A673 (cell line): ENCODE data around the gene PSMG3. TPM values are rescaled to one million over a fixed set of nuclear protein-coding genes. Genes with fewer than 3 reads are reported as not detected.

Source experiments
- BruUV-seq: library from RNA; stranded (reverse); fragments of 400-500 nt; replicated peaks from 2 replicates; lab custom pipeline; 2021; lab: Mats Ljungman, UMichigan
- CTCF ChIA-PET: fragments of 300-600 bp; sonication (Branson Sonifier 250); formaldehyde crosslinking; loops from one replicate; lab custom pipeline; 2022; ENCODE audit warnings: antibody characterized with exemption; lab: Charles Lee
- POLR2A ChIA-PET: fragments of 300-600 bp; sonication (Branson Sonifier 250); formaldehyde crosslinking; loops from one replicate; lab custom pipeline; 2022; ENCODE audit warnings: antibody characterized with exemption; ENCODE audit not compliant: low non-redundant PET; lab: Charles Lee
- DNase-seq: peaks from one replicate; pipeline ENCODE4 v3.0.0-alpha.2; 2015; ENCODE audit warnings: low spot score
- H3K27ac ChIP-seq: fragments of 200-600 bp; sonication (generic); 2 replicates; pipeline ENCODE4 v1.5.1; 2016; ENCODE audit warnings: mixed run types, low read depth, mild to moderate bottlenecking, mixed read lengths, antibody characterized with exemption, low read length; ENCODE audit not compliant: poor library complexity, severe bottlenecking
- H3K27me3 ChIP-seq: fragments of 200-600 bp; sonication (generic); replicated peaks from 2 replicates; pipeline ENCODE4 v1.6.1; 2017; ENCODE audit warnings: mixed run types, low read depth, mild to moderate bottlenecking, mixed read lengths, antibody characterized with exemption, low read length; ENCODE audit not compliant: insufficient read depth, poor library complexity
- H3K36me3 ChIP-seq: fragments of 200-600 bp; sonication (generic); 2 replicates; pipeline ENCODE4 v1.6.1; 2016; ENCODE audit warnings: mixed run types, mild to moderate bottlenecking, mixed read lengths, antibody characterized with exemption, low read length; ENCODE audit not compliant: insufficient read depth, poor library complexity, severe bottlenecking
- H3K4me1 ChIP-seq: fragments of 200-600 bp; sonication (generic); 2 replicates; pipeline ENCODE4 v1.6.1; 2017; ENCODE audit warnings: mixed run types, mild to moderate bottlenecking, mixed read lengths, antibody characterized with exemption, low read length; ENCODE audit not compliant: insufficient read depth, poor library complexity, severe bottlenecking
- H3K4me3 ChIP-seq: fragments of 200-600 bp; sonication (generic); 2 replicates; pipeline ENCODE4 v1.5.1; 2016; ENCODE audit warnings: low read depth, mixed run types, mild to moderate bottlenecking, mixed read lengths, low read length; ENCODE audit not compliant: poor library complexity, severe bottlenecking
- H3K9me3 ChIP-seq: fragments of 200-600 bp; sonication (generic); 2 replicates; pipeline ENCODE4 v1.6.1; 2016; ENCODE audit warnings: mixed run types, low read depth, mild to moderate bottlenecking, mixed read lengths, antibody characterized with exemption, low read length; ENCODE audit not compliant: poor library complexity, severe bottlenecking
- EZH2 ChIP-seq: fragments of 200-600 bp; sonication (generic); IDR thresholded peaks from 2 replicates; pipeline ENCODE4 v1.6.1; 2017; ENCODE audit warnings: borderline replicate concordance, low read depth, mild to moderate bottlenecking, mixed read lengths, antibody characterized with exemption, low read length; ENCODE audit not compliant: poor library complexity, severe bottlenecking
- intact Hi-C: fragments of 100-400 bp; cut with micrococcal nuclease; formaldehyde crosslinking; loops from one replicate; pipeline ENCODE4 v1.10.0; 2022; ENCODE audit not compliant: unreplicated experiment
- total RNA-seq: library from RNA; stranded (reverse); gene quantifications from 2 replicates; pipeline ENCODE4 v1.2.3, GENCODE V29; 2021
- TF ChIP-seq, protein P1 (sequence below): fragments of 300-800, 200-600 bp; sonication (generic); conservative IDR thresholded peaks from 2 replicates; pipeline ENCODE4 v1.5.1; 2017; ENCODE audit warnings: low read depth, mild to moderate bottlenecking, antibody characterized with exemption, low read length, moderate library complexity, mixed read lengths

Gene PSMG3
- total RNA-seq, 1 experiment from 2014 or later: 54.9 TPM

- Histone ChIP-seq H3K9me3 (no peaks in the 10 kb centered on the region), H3K36me3 (peaks cover 4% of the 10 kb centered on the region), H3K4me1 (peaks cover 16% of the 10 kb centered on the region), H3K4me3 (no peak overlapping the region), H3K27ac (no peak overlapping the region), H3K27me3 (no peaks in the 10 kb centered on the region)
- BruUV-seq: no TSS peak
- ChIA-PET CTCF (no interaction called here), POLR2A (no interaction called here)
- DNase-seq: no peak
- no peak for TF ChIP-seq EZH2
- TF ChIP-seq, protein P1, sequence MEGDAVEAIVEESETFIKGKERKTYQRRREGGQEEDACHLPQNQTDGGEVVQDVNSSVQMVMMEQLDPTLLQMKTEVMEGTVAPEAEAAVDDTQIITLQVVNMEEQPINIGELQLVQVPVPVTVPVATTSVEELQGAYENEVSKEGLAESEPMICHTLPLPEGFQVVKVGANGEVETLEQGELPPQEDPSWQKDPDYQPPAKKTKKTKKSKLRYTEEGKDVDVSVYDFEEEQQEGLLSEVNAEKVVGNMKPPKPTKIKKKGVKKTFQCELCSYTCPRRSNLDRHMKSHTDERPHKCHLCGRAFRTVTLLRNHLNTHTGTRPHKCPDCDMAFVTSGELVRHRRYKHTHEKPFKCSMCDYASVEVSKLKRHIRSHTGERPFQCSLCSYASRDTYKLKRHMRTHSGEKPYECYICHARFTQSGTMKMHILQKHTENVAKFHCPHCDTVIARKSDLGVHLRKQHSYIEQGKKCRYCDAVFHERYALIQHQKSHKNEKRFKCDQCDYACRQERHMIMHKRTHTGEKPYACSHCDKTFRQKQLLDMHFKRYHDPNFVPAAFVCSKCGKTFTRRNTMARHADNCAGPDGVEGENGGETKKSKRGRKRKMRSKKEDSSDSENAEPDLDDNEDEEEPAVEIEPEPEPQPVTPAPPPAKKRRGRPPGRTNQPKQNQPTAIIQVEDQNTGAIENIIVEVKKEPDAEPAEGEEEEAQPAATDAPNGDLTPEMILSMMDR: no peak
- intact Hi-C loops: no loop called here
Measured at GRCh38 chr7:1541431-1542162, 28.2 kb downstream of the PSMG3 start.

DNA sequence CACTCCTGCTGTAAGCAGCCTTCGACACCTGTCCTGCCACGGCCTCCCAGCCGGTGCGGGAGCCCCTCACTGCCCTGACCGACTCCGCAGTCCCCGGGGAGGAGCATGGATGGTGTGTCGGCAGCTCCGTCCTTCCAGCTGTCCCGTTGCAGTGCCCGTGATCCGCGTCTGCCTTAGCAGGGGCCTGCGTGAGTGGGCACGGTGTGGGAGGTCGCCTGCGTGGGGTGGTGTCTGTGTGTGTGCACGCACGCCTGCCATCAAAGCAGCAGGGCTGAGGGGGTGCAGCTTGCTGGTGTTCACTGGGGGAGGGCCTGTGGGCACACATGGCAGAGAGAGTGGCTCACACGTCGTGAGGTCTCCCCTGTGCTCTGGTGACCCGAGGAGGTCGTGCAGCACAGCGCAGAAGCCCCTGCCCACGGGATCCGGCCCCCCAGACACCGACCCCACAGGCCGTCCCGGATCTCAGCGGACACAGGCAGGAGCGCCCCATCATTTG is 29.0 kb downstream of the PSMG3 start:
- Histone ChIP-seq H3K4me1 (peaks cover 21% of the 10 kb centered on the region), H3K9me3 (no peaks in the 10 kb centered on the region), H3K4me3 (no peak overlapping the region), H3K36me3 (peaks cover 4% of the 10 kb centered on the region), H3K27ac (no peak overlapping the region), H3K27me3 (no peaks in the 10 kb centered on the region)
- BruUV-seq: no TSS peak
- intact Hi-C loops: no loop called here
- TF ChIP-seq EZH2: no peak
- TF ChIP-seq, protein P1: no peak
- no peak for DNase-seq
- POLR2A ChIA-PET: no interaction called here
- CTCF ChIA-PET: no interaction called here

GRCh38 chr7:1539882-1540775 is 29.7 kb downstream of the PSMG3 start:
- no TSS peak for BruUV-seq
- no peak for TF ChIP-seq EZH2
- TF ChIP-seq, protein P1: no peak
- intact Hi-C loops: no loop called here
- peaks cover 21% of the 10 kb centered on the region for H3K4me1 ChIP-seq
- H3K27ac ChIP-seq: no peak overlapping the region
- ChIA-PET CTCF (no interaction called here), POLR2A (no interaction called here)
- H3K27me3 ChIP-seq: no peaks in the 10 kb centered on the region
- H3K9me3 ChIP-seq: no peaks in the 10 kb centered on the region
- H3K36me3 ChIP-seq: peaks cover 4% of the 10 kb centered on the region
- no peak overlapping the region for H3K4me3 ChIP-seq
- no peak for DNase-seq
